Measurements from ENCODE around the gene GCSH. TPM values are rescaled to one million over a fixed set of nuclear protein-coding genes. Genes with fewer than 3 reads are reported as not detected.
"Not testable (repeated sequence)": the region's sequence is repeated elsewhere in the genome, so short reads cannot be mapped to it uniquely, and the experiment has no call there.

GCSH gene
- total RNA-seq = 50.8 TPM
- long read RNA-seq, transcript GCSH-201 (5 exons, 1,597 nt) = major isoform, 94 of 101 reads
- long read RNA-seq, partial matches to known transcripts = 0 of 101 reads
- long read RNA-seq, other reads (novel, unspliced or antisense) = 2 of 101 reads

DNA sequence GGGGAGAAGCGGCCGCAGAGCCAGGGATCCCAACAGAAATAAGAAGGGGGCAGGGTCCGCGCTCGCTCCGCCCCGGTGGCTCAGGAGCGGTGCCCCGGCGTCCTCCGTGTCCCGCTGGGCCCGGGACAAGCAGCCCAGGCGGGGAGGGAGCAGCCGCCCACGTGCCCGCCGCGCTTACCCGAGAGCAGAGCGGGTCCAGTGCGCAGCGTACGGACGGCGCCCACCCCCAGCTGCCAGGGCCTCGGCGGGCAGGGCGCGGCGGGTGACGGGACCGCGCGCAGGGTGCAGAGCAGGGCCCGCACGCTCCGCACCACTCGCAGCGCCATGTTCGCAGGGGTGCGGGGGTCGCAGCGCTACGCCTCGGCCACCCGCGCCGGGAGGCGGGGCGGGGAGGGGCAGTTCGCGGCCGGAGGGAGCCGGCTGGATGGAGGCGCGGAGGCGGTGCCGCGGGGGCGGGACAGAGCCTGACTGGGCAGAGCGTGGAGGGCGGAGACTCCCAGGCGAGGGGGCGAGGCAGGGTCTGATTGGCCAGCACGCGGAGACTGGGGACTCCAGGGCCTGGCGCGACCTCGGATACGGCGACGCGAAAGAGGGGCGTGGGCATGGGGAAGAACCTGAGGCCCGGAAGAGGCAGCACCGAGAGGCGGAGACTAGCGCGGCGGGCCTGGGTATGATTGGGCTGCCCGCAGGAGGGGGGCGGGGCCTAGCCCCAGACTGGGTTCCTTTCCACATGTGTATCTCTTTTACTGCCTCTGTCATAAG is at the start of gene GCSH:
Gene GCSH (minus strand): TSS at position 443 of the 762 bp plus-strand sequence. CDS start 117 bp downstream, at position 326.
- peak; percentile 100 for DNase-seq
- ATAC-seq = peak; percentile 99
- intact Hi-C loops (cut with micrococcal nuclease) = no loop called here

DNA sequence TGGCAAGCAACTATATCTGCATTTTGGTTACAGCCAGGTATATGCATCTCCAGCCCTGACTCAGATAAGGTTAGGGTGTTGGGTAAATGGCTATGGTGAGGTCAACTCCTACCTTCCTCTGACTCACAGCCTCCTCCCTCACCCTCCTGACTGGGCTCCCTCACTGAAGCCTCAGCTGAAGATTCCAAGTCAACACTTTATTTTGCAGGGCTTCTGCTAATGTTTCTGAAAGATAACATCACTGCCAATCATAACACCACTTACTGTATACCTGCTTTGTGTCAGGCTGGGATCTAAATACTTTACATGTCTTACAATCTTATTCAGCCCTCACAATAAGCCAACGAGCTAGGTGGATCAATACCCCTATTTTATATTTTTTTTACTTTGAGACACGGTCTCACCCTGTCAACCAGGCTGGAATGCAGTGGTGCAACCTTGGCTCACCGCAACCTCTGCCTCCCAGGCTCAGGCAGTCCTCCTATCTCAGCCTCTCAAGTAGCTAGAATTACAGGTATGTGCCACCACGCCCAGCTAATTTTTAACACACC is 47.8 kb upstream of the GCSH start:
- no peak for ATAC-seq

DNA sequence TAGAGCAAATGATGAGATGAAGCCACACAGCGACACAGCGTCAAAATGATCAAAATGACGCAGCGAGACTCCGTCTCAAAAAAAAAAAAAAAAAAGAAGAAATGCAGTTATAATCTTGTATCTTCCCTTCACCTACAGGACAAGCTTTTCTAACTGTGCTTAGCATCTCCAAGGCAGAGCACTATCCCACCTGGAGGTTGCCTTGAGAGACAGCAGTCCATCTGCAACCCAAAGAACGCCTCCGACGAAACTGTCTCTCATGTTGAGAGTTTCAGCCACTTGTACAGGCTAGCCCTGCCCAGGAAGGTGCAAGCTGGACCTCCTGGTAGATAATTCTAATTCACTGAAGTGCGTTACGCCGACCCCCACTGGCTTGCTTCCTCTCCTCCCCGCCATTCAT is 46.7 kb upstream of the GCSH start:
- ATAC-seq (no peak), DNase-seq (no peak)
- intact Hi-C loops (cut with micrococcal nuclease) = no loop called here

More for the DNA sequence above, 47.8 kb upstream of the GCSH start:
- intact Hi-C loops (cut with micrococcal nuclease) = no loop called here
- DNase-seq = no peak

DNA sequence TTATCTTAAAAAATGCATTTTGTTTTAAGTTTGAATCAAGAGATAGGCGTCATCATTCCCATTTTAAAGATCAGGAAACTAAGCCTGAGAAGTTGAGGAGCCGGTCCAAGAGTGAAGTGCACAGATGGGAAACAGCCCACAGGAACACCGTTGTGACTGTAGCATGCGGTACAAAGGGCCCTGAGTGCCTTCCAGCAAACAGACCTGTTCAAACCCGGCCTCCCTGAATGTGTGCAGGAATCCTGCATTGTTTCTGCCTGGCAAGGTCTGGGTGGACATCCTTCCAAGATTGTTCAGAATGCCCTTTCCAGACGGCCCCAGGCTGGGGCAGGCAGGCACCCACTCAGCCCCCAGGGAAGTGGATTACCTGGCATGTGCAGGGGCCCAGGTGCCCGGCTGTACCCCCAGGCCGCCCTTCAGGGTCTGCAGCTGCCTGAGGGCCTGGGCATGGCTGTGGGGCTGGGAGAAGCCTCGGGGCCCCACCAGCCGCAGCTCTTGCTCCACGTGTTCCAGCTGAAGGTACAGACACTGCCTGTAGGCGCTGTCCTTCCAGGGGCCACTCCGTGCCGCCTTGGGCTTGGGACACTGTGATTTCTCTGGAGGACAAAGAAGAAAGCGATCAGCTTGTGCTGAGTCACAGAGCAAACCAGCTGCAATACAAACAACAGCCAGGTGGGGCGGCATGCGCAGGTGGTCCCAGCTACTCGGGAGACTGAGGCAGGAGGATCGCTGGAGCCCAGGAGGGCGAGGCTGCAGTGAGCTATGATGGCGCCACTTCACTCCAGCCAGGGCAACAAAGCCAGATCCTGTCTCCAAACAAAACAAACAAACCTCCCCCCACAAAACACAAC is 45.0 kb upstream of the GCSH start:
- intact Hi-C loops (cut with micrococcal nuclease) = no loop called here
- ATAC-seq (no peak), DNase-seq (no peak)

DNA sequence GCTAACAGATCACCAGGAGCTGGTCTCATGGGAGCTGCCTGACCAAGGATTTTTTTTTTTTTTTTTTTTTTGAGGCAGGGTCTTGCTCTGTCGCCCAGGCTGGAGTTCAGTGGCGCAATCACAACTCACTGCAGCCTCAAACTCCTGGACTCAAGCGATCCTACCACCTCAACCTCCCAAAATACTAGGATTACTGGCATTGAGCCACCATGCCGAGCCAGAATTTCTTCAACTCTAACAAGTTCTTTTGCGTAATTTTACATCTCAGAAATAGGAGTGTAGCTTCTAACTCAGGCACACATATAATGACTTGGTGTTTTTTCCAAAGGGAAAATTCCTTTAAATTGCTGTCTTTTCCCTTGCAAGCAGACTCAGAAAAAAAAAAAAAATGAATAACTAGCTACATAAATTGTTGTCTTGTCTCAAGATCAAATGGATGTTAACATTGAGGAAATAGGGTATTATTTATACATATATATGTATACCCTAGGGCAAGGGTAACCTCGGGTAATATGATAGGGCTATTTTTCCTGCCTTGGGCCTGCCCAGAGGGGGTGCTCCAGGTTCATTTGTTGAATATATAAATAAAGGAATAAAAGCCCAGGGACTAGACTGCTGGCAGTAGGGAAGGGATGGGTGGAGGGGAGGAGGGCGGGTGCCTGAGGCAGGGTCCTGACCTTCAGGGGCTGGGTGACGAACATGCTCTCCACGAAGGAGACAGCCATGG is 42.8 kb upstream of the GCSH start:
- DNase-seq (no peak), ATAC-seq (no peak)
- intact Hi-C loops (cut with micrococcal nuclease) = no loop called here

DNA sequence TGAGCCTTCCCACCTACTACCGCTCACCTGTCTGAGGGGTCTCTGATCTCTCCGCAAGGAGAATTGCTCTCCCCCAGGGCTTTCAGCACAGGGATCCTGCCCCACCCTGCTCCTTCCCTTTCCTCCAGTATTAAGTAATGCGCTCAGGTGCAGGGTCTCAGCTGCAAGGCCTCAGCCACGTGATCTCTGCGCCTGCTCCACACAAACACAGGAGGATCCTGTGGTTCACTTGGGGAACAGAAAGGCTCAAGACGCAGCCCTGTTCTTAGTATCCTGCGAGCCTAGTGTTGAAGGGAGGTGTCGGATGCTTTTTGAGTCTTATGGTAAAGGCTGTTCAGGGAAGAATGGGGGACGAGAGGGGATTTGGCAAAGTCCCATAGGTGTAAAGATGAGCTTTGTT is 41.6 kb upstream of the GCSH start:
- intact Hi-C loops (cut with micrococcal nuclease) = no loop called here
- DNase-seq (no peak), ATAC-seq (no peak)

DNA sequence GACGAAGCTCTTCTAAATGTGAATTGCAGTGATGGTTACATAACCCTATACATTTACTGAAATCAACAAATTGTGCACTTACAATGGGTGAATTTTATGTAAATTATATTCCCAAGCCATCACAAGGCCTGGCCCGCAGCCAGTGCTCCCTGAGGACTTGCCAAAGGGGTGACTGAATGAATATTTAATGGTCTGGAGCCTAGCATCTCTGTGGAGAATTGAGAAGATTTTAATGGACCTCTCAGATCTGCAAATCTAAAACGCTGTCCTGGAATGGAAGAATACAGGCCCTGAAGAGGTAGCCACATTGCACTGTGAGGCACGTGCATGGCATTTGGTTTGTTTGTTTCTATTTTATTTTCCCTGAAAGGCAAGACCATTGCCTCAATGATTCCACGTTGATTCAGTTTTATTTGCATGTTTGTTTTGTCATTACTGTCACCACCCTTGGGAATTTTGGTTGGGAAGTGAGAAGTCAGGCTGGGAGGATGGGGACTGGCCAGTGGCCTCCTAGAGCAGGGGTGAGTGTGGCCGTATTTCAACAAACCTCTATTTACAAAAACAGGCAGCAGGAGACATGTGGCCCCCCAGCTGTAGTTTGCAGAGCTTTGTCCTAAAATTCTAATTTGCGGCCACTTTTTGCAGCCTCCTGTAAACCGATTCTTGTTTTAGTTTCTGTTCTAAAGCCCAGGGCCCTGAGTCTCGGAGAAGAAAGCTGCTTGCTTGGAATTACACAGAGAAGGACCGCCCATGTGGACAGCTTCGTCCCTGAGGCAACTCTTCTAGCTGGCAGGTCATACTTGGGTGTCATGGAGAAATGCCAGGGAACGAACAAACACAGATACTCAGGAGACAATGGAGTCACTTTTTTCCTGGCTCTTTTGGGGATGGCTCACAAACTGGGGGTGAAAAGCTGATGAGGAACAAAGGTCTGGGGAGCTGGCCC is 40.5 kb upstream of the GCSH start:
- intact Hi-C loops (cut with micrococcal nuclease) = no loop called here
- ATAC-seq (no peak), DNase-seq (no peak)

DNA sequence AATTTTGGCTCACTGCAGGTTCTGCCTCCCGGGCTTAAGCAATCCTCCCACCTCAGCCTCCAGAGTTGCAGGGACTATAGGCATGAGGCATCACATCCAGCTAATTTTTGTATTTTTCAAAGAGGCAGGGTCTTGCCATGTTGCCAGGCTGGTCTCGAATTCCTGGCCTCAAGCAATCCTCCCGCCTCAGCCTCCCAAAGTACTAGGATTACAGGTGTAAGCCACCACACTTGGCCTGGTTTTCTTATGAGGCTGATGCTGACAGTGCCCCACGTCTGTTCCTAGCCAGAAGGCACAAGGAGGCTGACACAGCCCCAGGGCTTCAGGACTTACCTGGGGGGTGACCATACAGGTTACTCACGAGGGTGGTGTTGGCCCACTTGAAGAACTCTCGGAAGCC is 33.9 kb upstream of the GCSH start:
- intact Hi-C loops (cut with micrococcal nuclease) = no loop called here
- DNase-seq = no peak
- ATAC-seq = no peak

DNA sequence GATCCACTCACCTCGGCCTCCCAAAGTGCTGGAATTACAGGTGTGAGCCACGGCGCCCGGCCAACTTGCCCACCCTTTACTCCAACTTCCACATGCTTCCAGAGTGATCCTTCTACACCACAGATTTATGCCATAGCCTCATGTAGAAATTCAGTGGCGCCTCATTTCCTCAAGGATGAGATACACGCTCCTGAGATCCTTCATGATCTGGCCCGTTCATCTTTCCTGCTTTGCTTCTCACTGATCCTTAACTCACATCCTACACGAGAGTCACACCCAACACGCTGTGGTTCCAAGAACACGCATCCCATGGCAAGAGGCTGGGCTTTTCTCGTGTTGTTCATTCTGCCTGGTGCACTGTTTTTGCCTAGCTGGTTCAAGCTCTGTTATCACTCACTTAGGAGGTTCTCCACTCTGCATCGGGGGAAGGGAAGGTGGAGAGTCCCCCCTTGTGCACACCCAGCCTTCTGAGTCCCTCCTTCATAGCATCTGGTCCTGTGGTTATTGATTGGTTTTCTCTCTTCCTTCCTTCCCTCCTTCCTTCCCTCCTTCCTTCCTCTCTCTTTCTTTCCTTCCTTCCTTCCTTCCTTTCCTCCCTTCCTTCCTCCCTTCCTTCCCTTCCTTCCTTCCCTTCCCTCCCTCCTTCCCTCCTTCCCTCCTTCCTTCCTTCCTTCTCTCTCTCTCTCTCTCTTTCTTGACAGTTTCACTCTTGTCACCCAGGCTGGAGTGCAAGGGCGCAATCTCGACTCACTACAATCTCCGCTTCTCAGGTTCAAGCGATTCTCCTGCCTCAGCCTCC is 32.7 kb upstream of the GCSH start:
- DNase-seq = no peak
- no peak for ATAC-seq
- intact Hi-C loops (cut with micrococcal nuclease) = no loop called here

DNA sequence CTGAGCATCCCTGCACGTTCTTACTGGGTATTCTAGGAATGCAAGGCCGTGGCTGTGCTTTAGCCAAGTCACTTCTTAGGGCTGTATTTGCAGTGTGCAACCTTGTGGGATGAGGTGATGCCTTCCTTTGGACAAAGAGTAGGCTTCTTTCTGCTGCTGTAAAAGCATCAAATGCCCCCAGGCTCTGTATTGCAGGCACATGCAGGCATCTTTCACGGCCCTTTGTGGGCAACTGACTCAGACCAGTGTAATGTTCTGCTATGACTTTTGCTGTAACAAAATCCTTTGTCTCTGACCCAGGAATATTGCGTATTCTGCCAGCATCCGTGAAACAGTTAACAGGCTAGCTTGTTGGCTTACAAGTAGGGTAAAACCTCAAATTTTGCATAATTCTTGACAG is 30.9 kb upstream of the GCSH start:
- no peak for DNase-seq
- intact Hi-C loops (cut with micrococcal nuclease) = no loop called here
- ATAC-seq = no peak

DNA sequence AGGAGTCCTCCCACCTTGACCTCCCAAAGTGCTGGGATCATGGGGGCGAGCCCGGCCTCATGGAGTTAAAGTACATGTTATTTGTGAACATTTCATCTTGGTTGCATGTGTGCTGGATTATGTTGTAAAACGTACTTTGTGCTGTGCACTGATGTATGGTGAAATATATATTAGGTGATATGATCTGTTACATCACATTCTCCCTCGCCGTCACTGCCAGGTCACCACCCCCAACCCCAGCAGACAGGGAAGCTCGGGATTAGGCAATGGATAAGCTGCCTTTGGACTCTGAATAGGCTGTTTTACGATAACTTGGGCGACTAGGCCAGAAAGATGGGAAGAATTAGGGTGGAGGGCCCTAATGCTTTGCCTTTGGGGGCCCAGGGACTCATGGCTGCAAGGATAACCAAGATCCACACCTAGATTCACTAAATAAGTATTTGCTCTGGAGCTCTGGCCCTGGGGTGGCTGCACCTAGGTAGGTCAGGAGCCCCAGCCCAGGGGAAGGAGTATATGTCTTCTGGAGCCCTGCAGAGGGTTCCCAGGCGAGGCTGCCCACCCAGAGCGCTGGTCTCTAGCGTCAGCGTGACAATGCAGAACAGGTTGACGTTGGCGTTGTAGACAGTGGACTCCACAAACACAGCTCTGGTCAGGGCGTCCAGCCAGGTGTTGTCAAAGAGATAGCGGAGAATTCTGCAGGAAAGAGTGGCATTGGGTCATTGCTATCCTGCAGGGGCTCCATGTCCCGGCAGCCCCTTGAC is 27.1 kb upstream of the GCSH start:
- ATAC-seq (no peak), DNase-seq (no peak)
- intact Hi-C loops (cut with micrococcal nuclease) = no loop called here

DNA sequence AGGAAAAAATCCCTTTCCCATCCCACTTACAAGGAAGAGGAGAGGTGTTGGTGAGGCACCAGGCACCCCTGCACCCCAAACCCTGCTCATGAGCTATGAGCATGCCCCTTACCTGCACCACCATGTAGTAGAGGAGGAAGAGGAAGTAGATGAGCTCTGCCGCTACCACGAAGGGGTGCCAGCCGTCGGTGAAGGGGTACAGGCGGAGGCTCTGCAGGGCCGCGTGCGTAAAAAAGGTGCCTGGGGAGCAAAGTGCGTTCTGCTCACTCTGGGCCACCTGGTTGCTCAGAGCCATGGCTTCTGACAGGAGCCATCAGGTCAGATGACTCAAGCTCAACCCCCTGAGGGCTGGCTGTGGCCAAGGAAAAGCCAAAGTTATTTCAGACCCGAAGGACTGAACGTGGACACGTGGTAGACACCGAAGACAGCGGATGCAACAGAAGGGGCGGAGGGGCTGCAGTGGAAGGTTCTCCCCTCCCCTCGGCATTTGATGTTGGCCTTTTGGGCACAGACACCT is 25.3 kb upstream of the GCSH start:
- DNase-seq = no peak
- intact Hi-C loops (cut with micrococcal nuclease) = no loop called here
- no peak for ATAC-seq

DNA sequence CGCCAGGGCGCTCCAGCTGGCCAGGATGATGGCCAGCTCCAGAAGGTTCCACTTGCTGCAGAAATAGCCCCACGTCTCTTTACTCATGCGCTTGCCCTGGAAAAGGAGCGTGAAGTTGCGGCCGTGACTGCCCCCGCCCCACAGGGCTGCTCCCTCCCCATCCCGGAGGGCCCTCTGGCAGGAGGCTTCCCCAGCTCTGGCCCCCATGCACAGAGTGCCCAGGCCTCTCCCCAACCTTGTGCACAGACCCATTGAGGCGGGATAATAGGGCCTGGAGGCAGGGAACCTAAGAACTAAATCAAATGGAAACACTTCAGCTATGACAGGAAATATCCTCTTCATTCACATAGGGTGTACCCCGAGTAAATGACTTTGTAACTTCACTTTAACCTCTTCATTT is 21.2 kb upstream of the GCSH start:
- ATAC-seq = no peak
- intact Hi-C loops (cut with micrococcal nuclease) = no loop called here
- no peak for DNase-seq

DNA sequence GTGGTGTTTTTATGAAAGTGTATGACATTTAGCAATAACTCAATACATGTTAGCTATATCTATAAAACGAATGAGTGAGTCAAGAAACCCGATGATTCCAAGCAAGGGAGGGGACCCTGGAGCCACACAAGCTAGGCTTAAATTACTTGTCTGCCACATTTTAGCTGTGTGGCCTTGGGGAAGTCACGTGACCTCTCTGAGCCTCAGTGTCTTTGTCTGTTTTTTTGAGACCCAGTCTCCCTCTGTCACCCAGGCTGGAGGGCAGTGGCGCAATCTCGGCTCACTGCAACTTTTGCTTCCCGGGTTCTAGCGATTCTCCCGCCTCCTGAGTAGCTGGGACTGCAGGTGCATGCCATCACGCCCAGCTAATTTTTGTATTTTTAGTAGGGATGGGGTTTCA is 20.1 kb upstream of the GCSH start:
- no peak for ATAC-seq
- intact Hi-C loops (cut with micrococcal nuclease) = no loop called here
- DNase-seq = no peak

DNA sequence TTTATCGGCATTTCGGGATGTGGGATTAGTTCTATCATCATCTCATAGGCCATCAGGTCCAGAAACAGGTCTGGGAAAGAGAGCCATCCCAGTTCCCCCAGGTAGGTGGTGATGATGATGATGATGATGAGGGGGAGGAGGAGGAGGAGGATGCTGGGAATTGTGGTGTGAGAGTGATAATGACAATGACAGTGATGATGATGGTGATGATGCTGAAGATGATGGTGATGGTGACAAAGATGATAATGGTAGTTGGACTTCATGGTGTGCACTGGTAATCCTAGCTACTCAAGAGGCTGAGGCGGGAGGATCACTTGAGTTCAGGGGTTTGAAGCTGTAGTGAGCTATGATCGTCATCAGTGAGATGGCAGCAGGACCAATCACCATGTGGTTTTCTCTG is 16.3 kb upstream of the GCSH start:
- DNase-seq (no peak), ATAC-seq (no peak)
- intact Hi-C loops (cut with micrococcal nuclease) = no loop called here

DNA sequence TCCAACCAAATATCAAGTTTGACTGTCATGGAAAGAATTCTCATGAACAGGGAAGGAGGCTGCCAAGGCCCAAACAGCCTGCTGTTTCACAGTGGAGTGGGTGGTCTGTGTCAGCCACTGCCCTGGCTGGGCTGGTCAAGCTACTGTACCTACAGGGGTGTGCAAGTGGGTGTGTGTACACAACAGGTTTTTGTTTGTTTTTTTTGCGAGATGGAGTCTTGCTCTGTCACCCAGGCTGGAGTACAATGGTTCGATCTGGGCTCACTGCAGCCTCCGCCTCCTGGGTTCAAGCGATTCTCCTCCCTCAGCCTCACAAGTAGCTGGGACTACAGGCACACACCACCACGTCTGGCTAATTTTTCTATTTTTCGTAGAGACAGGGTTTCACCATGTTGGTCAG is 13.1 kb upstream of the GCSH start:
- ATAC-seq; intact Hi-C loops (cut with micrococcal nuclease); DNase-seq: not testable (repeated sequence)

DNA sequence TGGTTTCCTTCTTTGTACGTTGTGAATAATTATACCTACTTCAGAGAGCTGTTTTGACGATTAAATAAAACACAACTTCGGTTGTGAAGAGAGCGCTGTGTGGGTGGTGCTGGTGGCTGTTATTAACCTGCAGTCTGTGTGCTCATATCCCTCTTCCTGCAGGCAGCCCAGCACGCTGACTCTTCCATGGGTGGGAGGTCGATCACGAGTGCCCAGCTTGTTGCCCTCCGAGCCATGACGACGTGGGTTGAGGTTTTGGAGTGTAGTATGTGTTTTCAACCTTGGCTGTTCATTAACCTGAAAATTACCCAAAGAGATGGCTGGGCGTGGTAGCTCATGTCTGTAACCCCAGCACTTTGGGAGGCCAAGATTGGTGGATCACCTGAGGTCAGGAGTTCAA is 11.3 kb upstream of the GCSH start:
- no peak for DNase-seq
- ATAC-seq = no peak
- intact Hi-C loops (cut with micrococcal nuclease) = no loop called here

Measured in left ventricle myocardium superior (tissue), 1 donor.